Measurements from ENCODE around the gene VCPKMT. TPM values are rescaled to one million over a fixed set of nuclear protein-coding genes. Genes with fewer than 3 reads are reported as not detected.

The VCPKMT gene
- polyA plus RNA-seq, 2 donors: 7.1 to 15.5 TPM

DNA sequence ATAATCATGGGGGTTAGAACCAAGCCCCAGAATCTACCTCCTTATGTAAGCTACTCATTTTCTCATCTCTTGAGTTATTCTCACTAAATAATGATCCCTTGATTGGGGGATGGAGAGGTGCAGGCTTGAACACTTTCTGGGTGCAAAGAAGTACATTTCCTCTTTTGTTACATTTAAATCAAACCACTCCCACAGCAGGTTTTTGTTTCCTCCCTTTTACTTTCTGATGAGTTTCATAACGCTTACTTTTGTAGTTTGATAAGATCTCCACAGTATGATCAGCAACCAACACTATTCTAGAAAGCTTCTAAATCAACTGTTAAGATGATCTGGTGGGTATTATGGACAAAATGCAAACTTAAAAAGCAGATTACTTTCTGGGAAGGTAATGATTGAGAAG is 20.5 kb downstream of the VCPKMT start:
- H3K36me3 ChIP-seq (ENCODE audit: control insufficient read depth in 2 of 2, insufficient read depth in 2 of 2, low read length in 1 of 2): peaks cover 0 to 2% of the 10 kb centered on the region in 2 donors
- WGBS, 2 donors: 58 to 59% methylated on average over 1 of the region's 1 CpG
- H3K4me3 ChIP-seq (ENCODE audit: low read depth in 1 of 2, low read length in 2 of 2): no peak overlapping the region
- H3K4me1 ChIP-seq (ENCODE audit: control insufficient read depth in 2 of 2, insufficient read depth in 2 of 2, low read length in 1 of 2): peaks cover 0 to 2% of the 10 kb centered on the region in 2 donors
- H3K27ac ChIP-seq (ENCODE audit: low read depth in 2 of 2, low read length in 1 of 2): no peak overlapping the region
- H3K27me3 ChIP-seq (ENCODE audit: control insufficient read depth in 1 of 2, insufficient read depth in 2 of 2, low read length in 2 of 2): no peaks in the 10 kb centered on the region
- no peaks in the 10 kb centered on the region for H3K9me3 ChIP-seq (ENCODE audit: control insufficient read depth in 2 of 2, insufficient read depth in 1 of 2, low read depth in 1 of 2, low read length in 1 of 2)

DNA sequence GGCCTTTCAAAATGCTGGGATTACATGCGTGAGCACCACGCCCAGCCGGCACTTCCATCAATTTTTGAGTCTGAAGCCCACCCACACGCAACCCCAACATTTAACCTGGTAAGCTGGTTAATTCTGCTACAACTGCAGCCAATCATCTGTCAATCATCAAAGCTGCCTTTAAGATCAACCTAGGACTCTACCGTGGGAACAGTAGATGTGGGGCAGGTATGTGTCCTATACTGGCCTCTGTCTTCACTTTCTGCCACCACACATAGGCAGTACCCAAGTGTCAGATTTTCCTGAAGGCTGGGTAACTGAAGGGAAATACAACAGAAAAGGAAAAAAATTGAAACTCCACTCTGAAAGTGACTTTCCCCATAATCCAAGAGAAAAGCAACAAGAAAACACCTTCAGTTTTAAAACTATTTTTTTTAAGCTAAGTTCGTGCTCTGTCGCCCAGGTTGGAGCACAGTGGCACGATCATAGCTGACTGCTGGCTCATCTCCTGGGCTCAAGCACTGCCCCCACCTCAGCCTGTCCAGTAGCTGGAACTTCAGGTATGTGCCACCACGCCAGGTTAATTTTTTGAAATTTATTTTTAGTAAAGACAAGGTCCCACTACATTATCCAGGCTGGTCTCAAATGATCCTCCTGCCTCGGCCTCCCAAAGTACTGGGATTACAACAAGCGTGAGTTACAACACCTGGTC is 22.2 kb downstream of the VCPKMT start:
- Histone ChIP-seq H3K4me1 (ENCODE audit: control insufficient read depth in 2 of 2, insufficient read depth in 2 of 2, low read length in 1 of 2) (peaks cover 0 to 2% of the 10 kb centered on the region in 2 donors), H3K27ac (ENCODE audit: low read depth in 2 of 2, low read length in 1 of 2) (no peak overlapping the region), H3K27me3 (ENCODE audit: control insufficient read depth in 1 of 2, insufficient read depth in 2 of 2, low read length in 2 of 2) (no peaks in the 10 kb centered on the region), H3K9me3 (ENCODE audit: control insufficient read depth in 2 of 2, insufficient read depth in 1 of 2, low read depth in 1 of 2, low read length in 1 of 2) (no peaks in the 10 kb centered on the region), H3K4me3 (ENCODE audit: low read depth in 1 of 2, low read length in 2 of 2) (no peak overlapping the region), H3K36me3 (ENCODE audit: control insufficient read depth in 2 of 2, insufficient read depth in 2 of 2, low read length in 1 of 2) (no peaks in the 10 kb centered on the region)
- 94 to 95% methylated on average over 11 of the region's 11 CpGs for WGBS, 2 donors

DNA sequence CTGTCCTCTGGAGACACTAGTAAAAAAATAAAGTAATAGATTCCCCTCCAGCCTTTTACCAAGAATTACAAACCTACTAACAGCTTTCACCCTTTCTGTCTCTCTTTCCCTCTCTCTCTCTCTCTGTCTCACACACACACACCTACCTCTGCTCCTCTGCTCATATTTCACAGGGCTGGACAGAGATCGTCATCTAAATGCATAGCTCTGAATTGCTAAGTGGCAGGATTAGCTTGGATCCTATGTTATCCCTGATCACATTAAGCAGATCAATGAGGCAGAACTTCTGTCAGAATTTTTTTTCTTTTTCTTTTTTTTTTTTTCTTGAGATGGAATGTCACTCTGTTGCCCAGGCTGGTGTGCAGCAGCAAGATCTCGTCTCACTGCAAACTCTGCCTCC is 22.9 kb downstream of the VCPKMT start:
- peaks cover 0 to 2% of the 10 kb centered on the region in 2 donors for H3K4me1 ChIP-seq (ENCODE audit: control insufficient read depth in 2 of 2, insufficient read depth in 2 of 2, low read length in 1 of 2)
- no peak overlapping the region for H3K27ac ChIP-seq (ENCODE audit: low read depth in 2 of 2, low read length in 1 of 2)
- 56 to 59% methylated on average over 2 of the region's 2 CpGs for WGBS, 2 donors

DNA sequence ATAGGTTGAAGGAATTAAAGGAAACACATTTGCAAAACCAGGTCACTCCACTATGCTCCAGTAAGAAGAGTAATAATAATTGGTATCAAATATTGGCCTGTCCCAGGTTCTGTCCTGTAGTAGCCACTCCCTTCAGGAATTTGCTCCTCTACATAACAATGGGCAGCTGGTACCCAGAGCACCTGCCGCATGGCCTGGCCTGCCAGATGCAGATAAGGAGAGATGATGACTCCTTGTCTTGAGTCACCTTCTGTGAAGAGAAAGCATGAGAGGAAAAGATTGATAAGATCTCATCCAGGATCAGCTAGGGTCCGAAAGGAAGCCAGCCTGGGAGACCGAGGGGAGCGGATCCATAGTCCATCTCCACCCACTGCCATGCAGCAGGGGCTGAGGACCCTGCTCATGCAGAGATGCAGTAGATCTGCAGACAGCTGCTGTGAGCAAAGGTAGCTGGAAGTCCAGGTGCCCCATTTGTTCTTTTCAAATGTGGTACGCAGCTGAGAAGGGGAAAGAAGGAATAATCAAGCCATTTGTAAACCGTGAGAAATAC is 24.3 kb downstream of the VCPKMT start:
- H3K27ac ChIP-seq (ENCODE audit: low read depth in 2 of 2, low read length in 1 of 2): no peak overlapping the region
- no peaks in the 10 kb centered on the region for H3K9me3 ChIP-seq (ENCODE audit: control insufficient read depth in 2 of 2, insufficient read depth in 1 of 2, low read depth in 1 of 2, low read length in 1 of 2)
- peaks cover 0 to 2% of the 10 kb centered on the region in 2 donors for H3K4me1 ChIP-seq (ENCODE audit: control insufficient read depth in 2 of 2, insufficient read depth in 2 of 2, low read length in 1 of 2)
- H3K27me3 ChIP-seq (ENCODE audit: control insufficient read depth in 1 of 2, insufficient read depth in 2 of 2, low read length in 2 of 2): no peaks in the 10 kb centered on the region
- H3K4me3 ChIP-seq (ENCODE audit: low read depth in 1 of 2, low read length in 2 of 2): no peak overlapping the region
- H3K36me3 ChIP-seq (ENCODE audit: control insufficient read depth in 2 of 2, insufficient read depth in 2 of 2, low read length in 1 of 2): no peaks in the 10 kb centered on the region
- WGBS, 2 donors: 86 to 92% methylated on average over 6 of the region's 6 CpGs

More for the DNA sequence above, 22.9 kb downstream of the VCPKMT start:
- no peaks in the 10 kb centered on the region for H3K27me3 ChIP-seq (ENCODE audit: control insufficient read depth in 1 of 2, insufficient read depth in 2 of 2, low read length in 2 of 2)
- H3K36me3 ChIP-seq (ENCODE audit: control insufficient read depth in 2 of 2, insufficient read depth in 2 of 2, low read length in 1 of 2): no peaks in the 10 kb centered on the region
- H3K9me3 ChIP-seq (ENCODE audit: control insufficient read depth in 2 of 2, insufficient read depth in 1 of 2, low read depth in 1 of 2, low read length in 1 of 2): no peaks in the 10 kb centered on the region
- H3K4me3 ChIP-seq (ENCODE audit: low read depth in 1 of 2, low read length in 2 of 2): no peak overlapping the region

DNA sequence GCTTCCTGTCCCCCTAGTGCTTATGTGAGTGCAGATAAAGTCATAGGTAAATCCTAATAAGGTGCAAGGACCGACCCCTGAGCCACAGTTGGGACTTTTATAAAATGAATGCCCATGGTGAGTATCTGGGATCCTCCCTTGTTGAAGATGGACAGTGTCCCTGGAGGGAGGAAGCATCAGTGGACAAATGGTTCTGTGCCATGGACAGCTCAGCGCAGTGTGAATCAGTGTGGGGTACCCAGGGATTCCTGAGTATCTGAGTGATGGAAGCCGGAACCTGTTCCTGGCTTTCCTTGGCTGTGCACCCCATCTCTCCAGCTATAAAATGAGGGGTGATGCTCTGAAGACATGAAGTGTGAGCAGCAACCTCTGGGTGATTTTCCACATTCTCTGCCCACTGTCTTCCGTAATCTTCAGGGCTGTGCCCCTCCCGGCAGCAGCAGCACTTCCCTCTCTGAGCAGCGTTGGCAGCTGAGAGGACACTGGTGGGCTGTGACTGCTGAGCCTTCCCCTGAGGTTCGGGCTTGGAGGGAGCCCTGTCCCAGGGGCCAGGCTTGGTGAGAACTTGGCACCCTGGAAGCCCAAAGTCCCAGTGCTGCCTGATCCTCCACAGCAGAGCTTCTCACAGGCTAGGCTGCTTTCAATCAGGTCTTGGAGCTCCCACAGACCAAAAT is 25.0 kb downstream of the VCPKMT start:
- H3K27ac ChIP-seq (ENCODE audit: low read depth in 2 of 2, low read length in 1 of 2): no peak overlapping the region
- H3K4me3 ChIP-seq (ENCODE audit: low read depth in 1 of 2, low read length in 2 of 2): no peak overlapping the region
- H3K9me3 ChIP-seq (ENCODE audit: control insufficient read depth in 2 of 2, insufficient read depth in 1 of 2, low read depth in 1 of 2, low read length in 1 of 2): no peaks in the 10 kb centered on the region
- WGBS, 2 donors: 88 to 89% methylated on average over 7 of the region's 7 CpGs
- H3K4me1 ChIP-seq (ENCODE audit: control insufficient read depth in 2 of 2, insufficient read depth in 2 of 2, low read length in 1 of 2): peaks cover 0 to 2% of the 10 kb centered on the region in 2 donors
- no peaks in the 10 kb centered on the region for H3K27me3 ChIP-seq (ENCODE audit: control insufficient read depth in 1 of 2, insufficient read depth in 2 of 2, low read length in 2 of 2)
- H3K36me3 ChIP-seq (ENCODE audit: control insufficient read depth in 2 of 2, insufficient read depth in 2 of 2, low read length in 1 of 2): no peaks in the 10 kb centered on the region

DNA sequence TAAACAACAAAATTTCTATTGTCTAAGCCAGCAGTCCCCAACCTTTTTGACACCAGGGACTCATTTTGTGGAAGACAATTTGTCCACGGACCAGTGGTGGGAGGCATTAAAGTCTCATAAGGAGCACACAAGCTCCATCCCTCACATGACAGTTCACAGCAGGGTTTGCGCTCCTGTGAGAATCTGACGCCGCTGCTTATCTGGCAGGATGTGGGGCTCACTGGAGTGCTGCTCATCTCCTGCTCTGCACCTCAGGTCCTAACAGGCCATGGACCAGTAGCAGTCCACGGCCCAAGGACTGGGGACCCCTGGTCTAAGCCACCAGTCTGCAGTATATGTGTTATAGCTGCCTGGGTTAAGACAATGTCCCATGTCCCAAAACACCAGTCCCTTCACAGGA is 27.2 kb downstream of the VCPKMT start:
- Histone ChIP-seq H3K4me1 (ENCODE audit: control insufficient read depth in 2 of 2, insufficient read depth in 2 of 2, low read length in 1 of 2) (peaks cover 0 to 2% of the 10 kb centered on the region in 2 donors), H3K27ac (ENCODE audit: low read depth in 2 of 2, low read length in 1 of 2) (no peak overlapping the region), H3K9me3 (ENCODE audit: control insufficient read depth in 2 of 2, insufficient read depth in 1 of 2, low read depth in 1 of 2, low read length in 1 of 2) (no peaks in the 10 kb centered on the region), H3K27me3 (ENCODE audit: control insufficient read depth in 1 of 2, insufficient read depth in 2 of 2, low read length in 2 of 2) (no peaks in the 10 kb centered on the region), H3K36me3 (ENCODE audit: control insufficient read depth in 2 of 2, insufficient read depth in 2 of 2, low read length in 1 of 2) (no peaks in the 10 kb centered on the region), H3K4me3 (ENCODE audit: low read depth in 1 of 2, low read length in 2 of 2) (no peak overlapping the region)
- 89 to 94% methylated on average over 5 of the region's 5 CpGs for WGBS, 2 donors

DNA sequence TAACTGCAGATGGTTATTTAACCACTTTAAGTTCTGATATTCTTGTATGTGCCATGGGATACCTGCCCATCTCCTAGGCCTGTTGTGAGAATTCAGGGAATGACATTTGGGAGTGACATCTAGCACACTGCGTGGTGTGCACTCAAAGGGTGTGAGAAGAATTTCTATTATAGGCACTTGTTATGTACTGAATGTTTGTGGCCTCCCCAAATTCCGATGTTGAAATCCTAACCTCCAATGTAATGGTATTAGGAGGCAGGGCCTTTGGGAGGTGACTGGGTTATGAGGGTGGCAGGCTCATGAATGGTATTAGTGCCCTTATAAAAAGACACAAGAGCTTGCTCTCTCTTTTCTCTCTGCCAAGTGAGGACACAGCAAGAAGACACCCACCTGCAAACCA is 27.6 kb downstream of the VCPKMT start:
- H3K27me3 ChIP-seq (ENCODE audit: control insufficient read depth in 1 of 2, insufficient read depth in 2 of 2, low read length in 2 of 2): no peaks in the 10 kb centered on the region
- no peaks in the 10 kb centered on the region for H3K36me3 ChIP-seq (ENCODE audit: control insufficient read depth in 2 of 2, insufficient read depth in 2 of 2, low read length in 1 of 2)
- no peaks in the 10 kb centered on the region for H3K4me1 ChIP-seq (ENCODE audit: control insufficient read depth in 2 of 2, insufficient read depth in 2 of 2, low read length in 1 of 2)
- H3K27ac ChIP-seq (ENCODE audit: low read depth in 2 of 2, low read length in 1 of 2): no peak overlapping the region
- no peaks in the 10 kb centered on the region for H3K9me3 ChIP-seq (ENCODE audit: control insufficient read depth in 2 of 2, insufficient read depth in 1 of 2, low read depth in 1 of 2, low read length in 1 of 2)
- H3K4me3 ChIP-seq (ENCODE audit: low read depth in 1 of 2, low read length in 2 of 2): no peak overlapping the region
- WGBS, 2 donors: 74 to 80% methylated on average over 2 of the region's 2 CpGs

DNA sequence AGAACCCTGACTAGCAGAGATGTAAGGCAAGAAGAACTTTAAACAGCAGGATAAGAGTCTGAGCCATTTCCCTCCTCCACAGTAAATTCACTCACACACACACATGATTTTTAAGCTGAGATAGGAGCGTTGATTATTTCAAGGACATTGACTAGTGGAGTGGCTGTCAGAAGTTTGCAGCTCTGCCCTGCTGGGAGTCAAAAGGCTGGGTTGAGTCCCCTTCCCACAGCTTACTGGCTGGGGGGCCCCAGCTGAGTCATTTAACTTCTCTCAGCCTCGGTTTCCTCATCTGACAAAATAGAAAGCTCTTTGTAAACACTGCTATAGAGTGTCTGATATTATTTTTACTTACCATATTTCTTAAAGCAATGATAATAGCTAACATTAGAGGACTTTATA is 28.3 kb downstream of the VCPKMT start:
- H3K4me1 ChIP-seq (ENCODE audit: control insufficient read depth in 2 of 2, insufficient read depth in 2 of 2, low read length in 1 of 2): no peaks in the 10 kb centered on the region
- WGBS, 2 donors: 62 to 87% methylated on average over 2 of the region's 2 CpGs
- no peak overlapping the region for H3K4me3 ChIP-seq (ENCODE audit: low read depth in 1 of 2, low read length in 2 of 2)
- no peak overlapping the region for H3K27ac ChIP-seq (ENCODE audit: low read depth in 2 of 2, low read length in 1 of 2)
- H3K27me3 ChIP-seq (ENCODE audit: control insufficient read depth in 1 of 2, insufficient read depth in 2 of 2, low read length in 2 of 2): no peaks in the 10 kb centered on the region
- no peaks in the 10 kb centered on the region for H3K36me3 ChIP-seq (ENCODE audit: control insufficient read depth in 2 of 2, insufficient read depth in 2 of 2, low read length in 1 of 2)
- no peaks in the 10 kb centered on the region for H3K9me3 ChIP-seq (ENCODE audit: control insufficient read depth in 2 of 2, insufficient read depth in 1 of 2, low read depth in 1 of 2, low read length in 1 of 2)

DNA sequence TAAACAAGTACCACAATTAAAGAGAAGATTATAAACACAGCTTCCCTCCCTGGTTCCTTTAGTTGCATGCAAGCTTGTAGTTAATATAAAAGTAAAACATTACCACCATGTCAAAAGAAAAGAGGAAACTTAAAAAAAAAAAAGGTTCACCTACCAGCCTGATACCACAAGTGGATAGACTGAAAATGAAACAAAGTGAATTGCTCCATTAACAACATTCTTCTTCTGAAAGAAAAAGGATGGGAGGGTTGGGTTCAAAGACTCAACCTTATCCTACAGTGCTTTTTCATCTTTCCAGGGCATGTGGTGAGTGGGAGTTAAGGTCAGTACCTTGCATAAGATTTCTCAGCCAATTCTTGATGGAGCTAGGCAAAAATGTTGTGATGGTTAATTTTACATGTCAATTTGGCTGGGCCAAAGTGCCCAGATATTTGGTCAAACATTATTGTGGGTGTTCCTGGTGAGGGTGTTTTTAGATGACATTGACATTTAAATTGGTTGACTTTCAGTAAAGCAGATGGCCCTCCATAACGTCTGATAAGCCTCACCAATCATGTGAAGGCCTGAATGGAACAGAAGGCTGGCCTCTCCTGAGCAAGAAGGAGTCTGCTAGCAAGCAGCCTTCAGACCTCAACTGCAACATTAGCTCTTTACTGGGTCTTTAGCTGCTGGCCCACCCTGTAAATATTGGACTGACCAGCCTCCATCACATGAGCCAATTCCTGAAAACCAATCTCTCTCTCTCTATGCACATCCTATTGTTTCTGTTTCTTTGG is 28.8 kb downstream of the VCPKMT start:
- Histone ChIP-seq H3K27ac (ENCODE audit: low read depth in 2 of 2, low read length in 1 of 2) (no peak overlapping the region), H3K4me3 (ENCODE audit: low read depth in 1 of 2, low read length in 2 of 2) (no peak overlapping the region), H3K27me3 (ENCODE audit: control insufficient read depth in 1 of 2, insufficient read depth in 2 of 2, low read length in 2 of 2) (no peaks in the 10 kb centered on the region), H3K9me3 (ENCODE audit: control insufficient read depth in 2 of 2, insufficient read depth in 1 of 2, low read depth in 1 of 2, low read length in 1 of 2) (no peaks in the 10 kb centered on the region), H3K36me3 (ENCODE audit: control insufficient read depth in 2 of 2, insufficient read depth in 2 of 2, low read length in 1 of 2) (no peaks in the 10 kb centered on the region), H3K4me1 (ENCODE audit: control insufficient read depth in 2 of 2, insufficient read depth in 2 of 2, low read length in 1 of 2) (no peaks in the 10 kb centered on the region)
- 68 to 69% methylated on average over 1 of the region's 1 CpG for WGBS, 2 donors
